Measurements from ENCODE around the gene GPR3. TPM values are rescaled to one million over a fixed set of nuclear protein-coding genes. Genes with fewer than 3 reads are reported as not detected.

GPR3 gene
- total and polyA plus RNA-seq, 2 of the 8 experiments (the other 6 are each of a cell fraction or from before 2014, with no cell fraction given), result 9.9 to 26.5 TPM

- no peak for TF ChIP-seq CHD2 (IDR thresholded peaks at IDR 0.05; ENCODE audit: low read length)
- no peak for TF ChIP-seq BCL11A (IDR thresholded peaks at IDR 0.05; ENCODE audit: low read depth in 2 of 2, low read length in 2 of 2)
- no peak for TF ChIP-seq SIRT6 (IDR thresholded peaks at IDR 0.05; ENCODE audit: low read length)
- TF ChIP-seq EZH2 (IDR thresholded peaks at IDR 0.05; ENCODE audit: low read depth, low read length, severe bottlenecking), result peak; percentile 29
- TF ChIP-seq, protein P1, sequence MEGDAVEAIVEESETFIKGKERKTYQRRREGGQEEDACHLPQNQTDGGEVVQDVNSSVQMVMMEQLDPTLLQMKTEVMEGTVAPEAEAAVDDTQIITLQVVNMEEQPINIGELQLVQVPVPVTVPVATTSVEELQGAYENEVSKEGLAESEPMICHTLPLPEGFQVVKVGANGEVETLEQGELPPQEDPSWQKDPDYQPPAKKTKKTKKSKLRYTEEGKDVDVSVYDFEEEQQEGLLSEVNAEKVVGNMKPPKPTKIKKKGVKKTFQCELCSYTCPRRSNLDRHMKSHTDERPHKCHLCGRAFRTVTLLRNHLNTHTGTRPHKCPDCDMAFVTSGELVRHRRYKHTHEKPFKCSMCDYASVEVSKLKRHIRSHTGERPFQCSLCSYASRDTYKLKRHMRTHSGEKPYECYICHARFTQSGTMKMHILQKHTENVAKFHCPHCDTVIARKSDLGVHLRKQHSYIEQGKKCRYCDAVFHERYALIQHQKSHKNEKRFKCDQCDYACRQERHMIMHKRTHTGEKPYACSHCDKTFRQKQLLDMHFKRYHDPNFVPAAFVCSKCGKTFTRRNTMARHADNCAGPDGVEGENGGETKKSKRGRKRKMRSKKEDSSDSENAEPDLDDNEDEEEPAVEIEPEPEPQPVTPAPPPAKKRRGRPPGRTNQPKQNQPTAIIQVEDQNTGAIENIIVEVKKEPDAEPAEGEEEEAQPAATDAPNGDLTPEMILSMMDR (IDR thresholded peaks at IDR 0.05; ENCODE audit: control extremely low read depth in 1 of 3, insufficient read depth in 1 of 3, low read depth in 1 of 3, low read length in 3 of 3), result peak in 2 of 3 experiments; percentile 94 to 98; a peak in 3 of 4 replicates
- peak; percentile 91; the same call in 1 of the 2 replicates for TF ChIP-seq TCF12 (IDR thresholded peaks at IDR 0.05; ENCODE audit: low read depth, low read length)
- peak in 1 of 2 experiments; percentile 54; a peak in 1 of 4 replicates for TF ChIP-seq SIN3A (conservative IDR thresholded peaks at IDR 0.05 in 1 of 2, IDR thresholded peaks at IDR 0.05 in 1 of 2; ENCODE audit: low read depth in 1 of 2, low read length in 2 of 2)
- TF ChIP-seq HDAC6 (IDR thresholded peaks at IDR 0.05; ENCODE audit: low read depth, low read length), result no peak
- no peak for TF ChIP-seq RXRA (IDR thresholded peaks at IDR 0.05; ENCODE audit: insufficient read depth, low read depth, low read length)
- TF ChIP-seq POLR2A (IDR thresholded peaks at IDR 0.05; ENCODE audit: control extremely low read depth in 1 of 2, low read depth in 2 of 2, low read length in 2 of 2), result no peak
- TF ChIP-seq RAD21 (IDR thresholded peaks at IDR 0.05 in 1 of 2, conservative IDR thresholded peaks at IDR 0.05 in 1 of 2; ENCODE audit: low read depth in 2 of 2, low read length in 2 of 2), result peak; percentile 60 to 71
- TF ChIP-seq TEAD4 (IDR thresholded peaks at IDR 0.05; ENCODE audit: low read depth, low read length), result 0 out of 2 replicates have a peak, but pooled peaks have one; percentile 9
- peak; percentile 62; the same call in 1 of the 2 replicates for TF ChIP-seq EGR1 (IDR thresholded peaks at IDR 0.05; ENCODE audit: borderline replicate concordance, low read depth, low read length)
- peak; percentile 56 for TF ChIP-seq CREB1 (IDR thresholded peaks at IDR 0.05)
- no peak for TF ChIP-seq RFX5 (IDR thresholded peaks at IDR 0.05; ENCODE audit: borderline replicate concordance, low read depth, low read length)
- TF ChIP-seq KDM1A (IDR thresholded peaks at IDR 0.05; ENCODE audit: borderline replicate concordance, low read length), result peak; percentile 69; the same call in 1 of the 2 replicates
- no peak for TF ChIP-seq ZNF274 (IDR thresholded peaks at IDR 0.05; ENCODE audit: borderline replicate concordance, extremely low read depth, low read length)
- no peak for TF ChIP-seq POU5F1 (IDR thresholded peaks at IDR 0.05; ENCODE audit: low read depth, low read length)
- no peak for TF ChIP-seq TAF1 (IDR thresholded peaks at IDR 0.05; ENCODE audit: low read depth, low read length)
- no peak for TF ChIP-seq JUN (IDR thresholded peaks at IDR 0.05; ENCODE audit: low read depth, low read length)
- TF ChIP-seq, protein P2, sequence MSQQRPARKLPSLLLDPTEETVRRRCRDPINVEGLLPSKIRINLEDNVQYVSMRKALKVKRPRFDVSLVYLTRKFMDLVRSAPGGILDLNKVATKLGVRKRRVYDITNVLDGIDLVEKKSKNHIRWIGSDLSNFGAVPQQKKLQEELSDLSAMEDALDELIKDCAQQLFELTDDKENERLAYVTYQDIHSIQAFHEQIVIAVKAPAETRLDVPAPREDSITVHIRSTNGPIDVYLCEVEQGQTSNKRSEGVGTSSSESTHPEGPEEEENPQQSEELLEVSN (IDR thresholded peaks at IDR 0.05), result peak; percentile 58
These were observed 35.0 kb upstream of the GPR3 start (continued) for GRCh38 chr1:27357281-27358037.

Measured in H1 (cell line).